GM19025 (cell line): ENCODE results near the gene KRTAP5-9.
"Not testable (repeated sequence)": the region's sequence is repeated elsewhere in the genome, so short reads cannot be mapped to it uniquely, and the experiment has no call there.

ENCODE experiments used
- ATAC-seq: cut with Tn5 transposase; IDR thresholded peaks from one replicate; pipeline ENCODE4 v1.9.1; 2021; ENCODE audit warnings: mild to moderate bottlenecking, low read depth, moderate library complexity; ENCODE audit not compliant: unreplicated experiment

The KRTAP5-9 gene

GRCh38 chr11:71532036-71532610 lies 16.1 kb upstream of the KRTAP5-9 start:
- no peak for ATAC-seq

- not testable (repeated sequence) for ATAC-seq
These were observed 13.3 kb upstream of the KRTAP5-9 start for GRCh38 chr11:71534711-71535608.

- ATAC-seq: no peak
These were observed 12.4 kb upstream of the KRTAP5-9 start for GRCh38 chr11:71535825-71536224.

- ATAC-seq: no peak
These were observed 10.7 kb upstream of the KRTAP5-9 start for GRCh38 chr11:71537537-71537936.

DNA sequence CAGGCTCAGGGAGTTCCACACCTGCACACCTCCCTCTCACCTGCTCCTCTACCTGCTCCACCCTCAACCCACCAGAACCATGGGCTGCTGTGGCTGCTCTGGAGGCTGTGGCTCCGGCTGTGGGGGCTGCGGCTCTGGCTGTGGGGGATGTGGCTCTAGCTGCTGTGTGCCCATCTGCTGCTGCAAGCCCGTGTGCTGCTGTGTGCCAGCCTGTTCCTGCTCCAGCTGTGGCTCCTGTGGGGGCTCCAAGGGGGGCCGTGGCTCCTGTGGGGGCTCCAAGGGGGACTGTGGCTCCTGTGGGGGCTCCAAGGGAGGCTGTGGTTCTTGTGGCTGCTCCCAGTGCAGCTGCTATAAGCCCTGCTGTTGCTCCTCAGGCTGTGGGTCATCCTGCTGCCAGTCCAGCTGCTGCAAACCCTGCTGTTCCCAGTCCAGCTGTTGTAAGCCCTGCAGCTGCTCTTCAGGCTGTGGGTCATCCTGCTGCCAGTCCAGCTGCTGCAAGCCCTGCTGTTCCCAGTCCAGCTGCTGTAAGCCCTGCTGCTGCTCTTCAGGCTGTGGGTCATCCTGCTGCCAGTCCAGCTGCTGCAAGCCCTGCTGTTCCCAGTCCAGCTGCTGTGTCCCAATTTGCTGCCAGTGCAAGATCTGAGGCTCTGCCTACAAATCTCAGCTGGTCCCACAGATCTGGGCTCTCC lies 10.1 kb upstream of the KRTAP5-9 start, which contains the start of gene KRTAP5-8:
TSS of gene KRTAP5-8 (plus strand) at position 49 of the 689 bp plus-strand sequence. CDS start at position 80, 31 bp downstream.
- ATAC-seq: not testable (repeated sequence)

- ATAC-seq: no peak
These were observed 9.6 kb upstream of the KRTAP5-9 start for GRCh38 chr11:71538666-71538990.

DNA sequence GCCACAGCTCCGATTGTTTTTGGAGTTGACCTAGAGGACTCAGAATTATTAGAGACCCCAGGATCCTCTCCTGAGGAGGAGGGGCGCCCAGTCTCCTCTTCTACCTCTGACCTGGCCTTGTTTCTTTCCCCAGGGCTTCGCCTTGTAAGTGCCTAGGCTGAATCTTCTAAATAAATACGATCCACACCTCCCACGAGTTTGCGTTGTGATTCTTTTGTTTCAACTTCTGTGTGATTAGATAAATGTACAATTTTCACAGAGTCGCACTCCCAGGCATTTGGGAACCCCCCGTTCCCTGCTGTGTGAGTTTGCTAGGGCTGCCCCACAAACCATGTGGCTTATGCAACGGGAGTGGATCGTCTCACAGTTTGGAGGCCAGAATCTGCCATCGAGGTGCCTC lies 9.2 kb upstream of the KRTAP5-9 start:
- ATAC-seq: no peak

- not testable (repeated sequence) for ATAC-seq
These were observed 8.2 kb upstream of the KRTAP5-9 start for GRCh38 chr11:71539971-71540370.

- not testable (repeated sequence) for ATAC-seq
These were observed 7.5 kb upstream of the KRTAP5-9 start for GRCh38 chr11:71540521-71541304.

- no peak for ATAC-seq
These were observed 5.8 kb upstream of the KRTAP5-9 start for GRCh38 chr11:71542382-71542781.

DNA sequence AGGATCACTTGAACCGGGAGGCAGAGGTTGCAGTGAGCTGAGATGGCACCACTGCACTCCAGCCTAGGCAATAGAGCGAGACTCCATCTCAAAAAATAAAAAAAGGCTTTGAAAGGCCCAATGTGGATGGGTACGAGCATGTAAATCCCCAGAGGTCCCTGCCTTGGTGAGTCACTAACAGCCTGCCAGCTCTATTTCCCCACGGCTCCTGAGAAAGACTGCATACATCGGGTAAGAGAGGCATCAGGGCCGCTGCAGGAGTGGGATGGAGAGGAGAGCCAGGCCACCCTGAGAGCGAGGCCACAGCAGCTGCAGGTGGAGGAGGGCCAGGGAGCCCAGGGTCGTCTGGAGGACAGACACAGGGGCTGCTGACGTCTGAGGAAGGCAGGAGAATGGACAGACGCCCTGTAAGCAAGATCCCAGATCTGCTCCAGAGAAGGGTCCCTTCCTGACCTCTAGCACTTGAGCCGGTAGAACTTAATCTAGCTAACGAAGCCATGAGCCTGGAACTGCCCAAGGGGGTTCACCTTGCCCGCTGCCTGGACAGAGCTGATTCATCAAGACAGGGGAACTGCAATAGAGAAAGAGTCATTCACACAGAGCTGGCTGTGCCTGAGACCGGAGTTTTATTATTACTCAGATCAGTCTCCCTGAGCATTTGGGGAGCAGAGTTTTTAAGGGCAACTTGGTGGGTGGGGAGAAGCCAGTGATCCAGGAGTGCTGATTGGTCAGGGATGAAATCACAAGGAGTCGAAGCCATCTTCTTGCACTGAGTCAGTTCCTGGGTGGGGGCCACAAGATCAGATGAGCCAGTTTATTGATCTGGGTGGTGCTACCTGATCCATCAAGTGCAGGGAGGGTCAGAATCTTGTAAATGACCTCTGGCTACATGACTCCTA lies 5.1 kb upstream of the KRTAP5-9 start:
- no peak for ATAC-seq

- no peak for ATAC-seq
These were observed 4.4 kb upstream of the KRTAP5-9 start for GRCh38 chr11:71543866-71544265.

- ATAC-seq: no peak
These were observed 3.5 kb upstream of the KRTAP5-9 start for GRCh38 chr11:71544525-71545214.

- ATAC-seq: no peak
These were observed 2.7 kb upstream of the KRTAP5-9 start for GRCh38 chr11:71545405-71545966.

DNA sequence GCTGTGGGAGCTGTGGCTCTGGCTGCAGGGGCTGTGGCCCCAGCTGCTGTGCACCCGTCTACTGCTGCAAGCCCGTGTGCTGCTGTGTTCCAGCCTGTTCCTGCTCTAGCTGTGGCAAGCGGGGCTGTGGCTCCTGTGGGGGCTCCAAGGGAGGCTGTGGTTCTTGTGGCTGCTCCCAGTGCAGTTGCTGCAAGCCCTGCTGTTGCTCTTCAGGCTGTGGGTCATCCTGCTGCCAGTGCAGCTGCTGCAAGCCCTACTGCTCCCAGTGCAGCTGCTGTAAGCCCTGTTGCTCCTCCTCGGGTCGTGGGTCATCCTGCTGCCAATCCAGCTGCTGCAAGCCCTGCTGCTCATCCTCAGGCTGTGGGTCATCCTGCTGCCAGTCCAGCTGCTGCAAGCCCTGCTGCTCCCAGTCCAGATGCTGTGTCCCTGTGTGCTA lies 514 bp downstream of the KRTAP5-9 start:
- no peak for ATAC-seq

DNA sequence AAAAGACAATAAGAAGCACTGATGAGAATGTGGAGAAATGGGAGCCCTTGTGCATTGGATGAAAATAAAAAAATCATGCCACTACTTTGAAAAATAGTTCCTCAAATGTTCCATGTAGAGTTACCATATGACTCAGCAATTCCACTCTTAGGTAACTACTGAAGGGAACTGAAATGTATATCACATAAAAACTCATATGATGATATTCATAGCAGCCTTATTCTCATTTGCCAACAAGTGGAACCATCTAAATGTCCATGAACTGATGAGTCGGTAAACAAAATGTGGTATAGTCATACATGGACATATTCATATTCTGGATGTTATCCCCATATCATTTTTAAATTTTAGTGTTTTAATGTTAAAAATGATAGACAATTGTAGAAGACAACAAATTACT lies 3.5 kb downstream of the KRTAP5-9 start:
- ATAC-seq: no peak

DNA sequence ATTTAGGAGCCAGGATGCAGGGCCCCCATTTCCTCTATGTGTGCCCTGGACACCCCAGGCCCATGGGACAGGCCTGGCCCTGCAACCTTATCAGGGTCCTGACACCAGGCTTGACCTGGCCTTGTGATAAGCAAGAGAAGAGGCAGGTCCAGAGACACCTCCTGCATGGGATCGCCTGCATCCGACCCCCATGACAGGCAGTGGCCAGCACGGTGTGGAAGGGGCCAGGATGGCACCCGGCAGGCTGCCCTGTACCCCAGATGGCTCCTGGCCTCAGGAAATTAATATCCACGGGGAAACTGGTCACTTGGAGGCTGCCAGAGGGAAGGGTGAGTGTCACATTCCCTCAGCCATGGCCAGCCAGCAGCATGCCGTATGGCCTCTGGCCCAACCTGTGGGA lies 6.8 kb downstream of the KRTAP5-9 start:
- ATAC-seq: no peak

- no peak for ATAC-seq
These were observed 7.3 kb downstream of the KRTAP5-9 start for GRCh38 chr11:71555508-71555907.

GRCh38 chr11:71556018-71556417 lies 7.8 kb downstream of the KRTAP5-9 start:
- ATAC-seq: no peak
